ENCODE data around the gene CHRM4.

CHRM4 gene

DNA sequence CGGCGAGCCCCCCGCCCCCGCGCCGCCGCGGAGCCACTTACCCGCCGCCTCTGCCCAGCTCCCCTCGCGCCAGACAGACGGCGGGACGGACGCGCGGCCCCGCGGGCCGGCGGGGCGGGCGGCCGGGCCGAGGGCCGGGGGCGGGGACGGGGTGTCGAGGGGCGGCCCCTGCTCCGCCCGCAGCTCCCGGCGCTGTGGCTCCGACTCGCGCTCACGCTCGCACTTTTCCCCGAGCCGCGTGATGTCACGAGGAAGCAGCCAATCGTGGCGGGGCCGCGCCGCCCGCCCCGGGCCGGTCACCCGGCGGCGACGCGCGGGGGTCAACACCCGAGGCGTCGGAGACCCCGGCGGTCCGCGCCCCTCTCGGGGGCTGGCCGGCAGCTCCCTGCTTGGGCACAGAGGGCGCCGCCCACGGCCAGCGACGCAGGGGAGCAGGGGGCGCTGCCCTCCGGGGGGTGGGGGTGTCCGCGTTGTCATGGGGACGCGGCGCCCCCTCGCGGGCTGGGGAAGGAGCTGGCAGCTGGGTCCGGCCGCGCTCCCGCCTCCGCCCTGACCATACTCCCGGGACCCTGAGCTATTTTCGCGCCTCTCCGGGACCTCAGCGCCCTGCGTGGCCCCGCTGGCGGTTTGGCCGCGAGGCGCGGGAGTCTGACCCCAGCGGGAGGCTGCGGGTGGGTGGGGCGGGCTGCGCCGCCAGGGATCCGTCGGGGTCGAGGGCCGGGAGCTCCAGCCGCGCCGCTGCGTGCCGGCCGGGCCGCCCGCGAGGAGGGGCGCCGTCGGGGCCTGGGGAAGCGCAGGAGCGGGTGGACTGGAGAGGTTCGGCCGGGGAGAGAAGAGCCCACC, at the start of gene CHRM4:
Gene CHRM4, minus strand, starts transcription at position 199 of the 843 bp plus-strand sequence. CDS start 5,219 bp downstream, outside the sequence.
- TF ChIP-seq ZFX (IDR thresholded peaks at IDR 0.05; ENCODE audit: borderline replicate concordance): no peak
- TF ChIP-seq, protein P1, sequence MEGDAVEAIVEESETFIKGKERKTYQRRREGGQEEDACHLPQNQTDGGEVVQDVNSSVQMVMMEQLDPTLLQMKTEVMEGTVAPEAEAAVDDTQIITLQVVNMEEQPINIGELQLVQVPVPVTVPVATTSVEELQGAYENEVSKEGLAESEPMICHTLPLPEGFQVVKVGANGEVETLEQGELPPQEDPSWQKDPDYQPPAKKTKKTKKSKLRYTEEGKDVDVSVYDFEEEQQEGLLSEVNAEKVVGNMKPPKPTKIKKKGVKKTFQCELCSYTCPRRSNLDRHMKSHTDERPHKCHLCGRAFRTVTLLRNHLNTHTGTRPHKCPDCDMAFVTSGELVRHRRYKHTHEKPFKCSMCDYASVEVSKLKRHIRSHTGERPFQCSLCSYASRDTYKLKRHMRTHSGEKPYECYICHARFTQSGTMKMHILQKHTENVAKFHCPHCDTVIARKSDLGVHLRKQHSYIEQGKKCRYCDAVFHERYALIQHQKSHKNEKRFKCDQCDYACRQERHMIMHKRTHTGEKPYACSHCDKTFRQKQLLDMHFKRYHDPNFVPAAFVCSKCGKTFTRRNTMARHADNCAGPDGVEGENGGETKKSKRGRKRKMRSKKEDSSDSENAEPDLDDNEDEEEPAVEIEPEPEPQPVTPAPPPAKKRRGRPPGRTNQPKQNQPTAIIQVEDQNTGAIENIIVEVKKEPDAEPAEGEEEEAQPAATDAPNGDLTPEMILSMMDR (IDR thresholded peaks at IDR 0.05): peak; percentile 69
- H3K27ac ChIP-seq: no peak within 1 kb of the TSS

DNA sequence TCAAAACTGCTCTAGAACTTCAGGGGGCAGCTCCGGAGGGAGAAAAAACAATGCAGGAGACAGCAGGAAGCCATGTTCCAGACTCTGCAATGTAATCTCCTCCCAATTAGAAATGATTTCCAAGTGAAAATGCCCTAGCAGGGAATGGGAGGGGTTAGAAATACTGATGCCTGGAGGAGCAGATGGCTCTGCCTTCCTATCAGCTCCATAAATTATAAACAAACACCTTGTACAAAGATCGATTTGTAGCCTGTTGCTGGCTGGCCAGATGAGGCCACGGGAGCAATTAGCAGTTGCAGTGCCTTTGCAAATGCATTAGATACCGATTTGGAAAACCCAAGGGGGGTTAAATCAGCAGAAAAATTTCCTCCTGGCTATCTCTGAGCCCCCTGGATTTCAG, 46.6 kb upstream of the CHRM4 start:
- no peak for TF ChIP-seq ZFX (IDR thresholded peaks at IDR 0.05; ENCODE audit: borderline replicate concordance)
- TF ChIP-seq, protein P1 (IDR thresholded peaks at IDR 0.05): no peak

DNA sequence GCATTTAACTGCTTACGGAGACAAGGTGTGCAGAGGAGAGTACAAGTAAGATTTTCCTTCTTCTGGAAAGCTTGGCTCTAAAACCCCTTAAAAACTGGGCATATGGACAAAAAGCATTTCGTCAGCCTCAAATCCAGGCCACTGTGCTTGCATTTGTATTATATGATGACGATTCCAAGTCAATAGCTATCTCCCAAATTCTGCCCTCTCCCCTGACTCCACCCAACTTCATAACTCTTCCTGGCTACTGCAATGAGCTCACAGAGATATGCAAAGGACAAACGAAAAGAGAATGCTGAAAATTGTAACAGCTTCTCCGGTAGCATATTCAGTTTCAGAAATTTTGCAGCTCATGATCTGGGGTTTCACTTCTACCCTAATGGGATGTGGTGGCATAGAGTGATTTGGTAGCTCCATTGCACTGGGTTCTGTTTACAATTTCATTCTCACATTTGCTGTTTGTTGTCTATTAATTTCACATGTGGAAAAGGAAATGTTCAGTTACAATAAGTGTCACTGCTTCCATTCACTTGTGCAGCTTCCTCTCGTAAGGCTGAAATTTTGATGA, 45.6 kb upstream of the CHRM4 start:
- no peak overlapping the region for H3K27ac ChIP-seq
- TF ChIP-seq, protein P1 (IDR thresholded peaks at IDR 0.05): no peak
- TF ChIP-seq ZFX (IDR thresholded peaks at IDR 0.05; ENCODE audit: borderline replicate concordance): no peak

More for the DNA sequence above, 46.6 kb upstream of the CHRM4 start:
- H3K27ac ChIP-seq: no peak overlapping the region

DNA sequence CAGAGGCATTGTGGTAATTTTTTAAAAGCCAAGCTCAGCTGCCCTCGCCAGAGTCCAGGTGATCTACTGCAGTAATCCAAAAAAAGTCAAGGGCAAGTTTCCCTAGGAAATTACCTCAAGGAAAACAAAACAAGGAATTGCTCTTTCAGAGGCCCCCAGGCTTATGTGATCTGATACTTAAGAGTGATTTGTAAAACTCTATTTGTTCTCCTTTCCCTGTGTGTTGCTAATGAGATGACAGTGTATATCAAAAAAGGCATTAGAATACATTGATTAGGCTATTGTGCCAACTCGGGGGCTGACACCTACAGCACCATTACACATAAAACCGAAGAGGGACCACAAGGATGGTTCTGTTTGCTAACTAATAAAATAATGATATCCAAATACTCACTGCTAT, 44.5 kb upstream of the CHRM4 start:
- no peak overlapping the region for H3K27ac ChIP-seq

DNA sequence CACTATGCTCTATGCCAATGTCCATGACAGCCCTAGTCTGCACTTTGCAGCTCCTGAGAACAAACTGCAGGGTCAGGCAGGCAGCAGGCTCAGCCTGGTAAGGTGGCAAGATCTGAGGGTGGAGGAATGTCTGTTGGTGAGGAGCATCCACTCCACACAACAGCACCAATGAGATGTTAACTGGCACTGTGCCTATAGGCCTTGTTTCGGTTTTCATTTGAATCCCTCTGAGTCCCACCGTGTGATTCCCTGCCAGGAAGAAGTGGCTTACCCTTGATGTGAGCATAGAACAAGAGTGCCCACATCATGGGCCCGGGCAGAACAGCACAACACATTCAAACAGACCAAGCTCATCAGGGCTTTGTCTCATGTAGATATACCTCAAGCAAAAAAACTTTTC, 44.1 kb upstream of the CHRM4 start:
- H3K27ac ChIP-seq: no peak overlapping the region
- TF ChIP-seq ZFX (IDR thresholded peaks at IDR 0.05; ENCODE audit: borderline replicate concordance): no peak
- TF ChIP-seq, protein P1 (IDR thresholded peaks at IDR 0.05): no peak

More for the DNA sequence above, 44.5 kb upstream of the CHRM4 start:
- no peak for TF ChIP-seq ZFX (IDR thresholded peaks at IDR 0.05; ENCODE audit: borderline replicate concordance)
- TF ChIP-seq, protein P1 (IDR thresholded peaks at IDR 0.05): no peak

DNA sequence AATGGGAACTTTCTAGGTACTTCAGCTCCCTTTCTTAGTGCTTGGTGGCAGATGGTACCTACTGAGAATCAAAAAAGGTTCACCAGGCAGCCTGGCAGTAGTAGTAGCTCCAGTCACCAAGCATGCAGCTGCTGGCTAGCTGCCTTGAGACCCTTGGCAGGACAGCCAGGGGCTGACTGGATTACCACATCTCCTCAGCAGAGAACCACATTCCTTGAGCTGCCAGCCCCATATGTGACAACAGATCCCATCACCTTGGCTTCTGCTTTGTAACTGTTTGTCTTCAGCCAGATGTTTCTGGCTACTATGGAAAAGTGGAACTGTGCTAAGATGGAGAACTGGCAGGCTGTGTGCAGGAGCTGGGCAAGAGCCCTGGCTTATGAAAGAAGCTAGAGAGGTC, 39.6 kb upstream of the CHRM4 start:
- TF ChIP-seq ZFX (IDR thresholded peaks at IDR 0.05; ENCODE audit: borderline replicate concordance): no peak
- TF ChIP-seq, protein P1 (IDR thresholded peaks at IDR 0.05): no peak
- no peak overlapping the region for H3K27ac ChIP-seq

DNA sequence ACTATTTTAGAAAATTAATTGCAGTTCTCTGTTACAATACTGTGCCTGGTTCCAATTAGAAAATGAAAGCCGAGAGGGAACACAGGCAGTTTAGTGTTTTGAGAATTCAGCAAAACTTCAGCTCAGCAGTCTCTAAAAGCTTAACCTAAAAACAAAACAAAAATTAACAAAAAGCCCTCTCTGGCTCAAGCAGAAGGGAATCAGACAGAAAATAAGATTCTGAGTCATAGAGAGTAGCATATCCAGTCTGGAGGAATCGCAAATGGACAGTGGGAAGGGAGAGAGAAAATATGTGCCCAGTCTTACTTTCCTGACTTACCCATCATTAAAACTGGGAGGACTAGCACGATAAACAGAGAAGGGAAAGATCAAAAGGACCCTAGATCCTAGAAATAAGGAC, 38.1 kb upstream of the CHRM4 start:
- TF ChIP-seq ZFX (IDR thresholded peaks at IDR 0.05; ENCODE audit: borderline replicate concordance): no peak
- TF ChIP-seq, protein P1 (IDR thresholded peaks at IDR 0.05): no peak
- no peak overlapping the region for H3K27ac ChIP-seq

All from 22Rv1 (cell line).